ENCODE data around the gene XCL2. TPM values are rescaled to one million over a fixed set of nuclear protein-coding genes. Genes with fewer than 3 reads are reported as not detected.

Gene XCL2
- total RNA-seq, 1 experiment from 2014 or later: not detected

DNA sequence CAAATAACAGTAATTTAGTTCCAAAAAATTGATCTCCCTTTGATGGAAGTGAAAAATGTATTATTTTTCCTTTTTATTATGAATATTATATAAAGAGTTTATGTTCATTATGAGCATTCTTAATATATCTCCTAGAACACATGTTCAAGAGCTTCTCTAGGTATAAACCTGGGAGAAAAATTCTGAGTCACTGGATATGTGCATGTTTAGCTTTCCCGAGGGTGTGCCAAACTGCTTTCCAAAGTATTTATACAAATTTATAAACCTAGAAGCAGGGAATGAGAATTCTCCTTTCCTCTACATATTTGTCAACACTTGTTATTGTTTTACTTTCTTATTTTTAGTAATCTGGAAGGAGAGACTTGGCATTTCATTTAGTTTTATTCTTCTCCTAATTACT, 25.0 kb downstream of the XCL2 start (continued):
- TF ChIP-seq ZFX (IDR thresholded peaks at IDR 0.05) (no peak), ELF1 (IDR thresholded peaks at IDR 0.05; ENCODE audit: borderline replicate concordance, low read depth) (no peak)

DNA sequence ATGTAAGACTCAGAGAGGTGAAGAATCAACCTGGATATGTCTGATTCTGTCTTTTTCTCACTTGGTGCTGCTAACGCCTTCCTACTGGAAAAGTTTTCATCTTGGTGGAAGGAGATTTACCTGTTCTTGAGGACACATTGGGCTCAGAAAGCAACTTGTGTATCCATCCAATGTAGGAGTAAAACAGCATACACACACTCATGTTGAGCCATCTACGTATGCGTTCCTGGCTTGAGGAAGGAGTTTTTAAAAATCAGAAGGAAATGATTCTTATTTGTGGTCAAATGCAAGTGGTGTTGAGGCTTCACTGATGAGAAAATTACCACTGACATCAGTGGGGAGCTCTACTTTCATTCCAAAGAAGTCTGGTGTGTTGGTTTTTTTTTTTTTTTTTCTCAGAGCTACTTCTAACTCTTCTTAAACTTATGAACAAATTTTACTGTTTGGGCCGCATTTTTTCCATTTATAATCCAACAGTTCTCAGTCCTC, 25.6 kb downstream of the XCL2 start:
- ChIA-PET RAD21 (ENCODE audit: low non-redundant PET in 1 of 2, low total read pairs in 2 of 2, uncharacterized antibody in 2 of 2, unreplicated experiment in 2 of 2) (no interaction called here), POLR2A (no interaction called here)
- no TSS peak for BruUV-seq (replicated peaks)

More for the DNA sequence above, 25.6 kb downstream of the XCL2 start:
- intact Hi-C loops (cut with micrococcal nuclease): no loop called here
- H3K36me3 ChIP-seq (ENCODE audit: control insufficient read depth in 1 of 2, insufficient read depth in 2 of 2, low read length in 2 of 2): no peaks in the 10 kb centered on the region
- DNase-seq (ENCODE audit: low read depth, low spot score) (no peak), ATAC-seq (no peak)
- H3K4me3 ChIP-seq (replicated peaks in 1 of 2; ENCODE audit: low read depth in 1 of 2, low read length in 2 of 2): no peak overlapping the region
- H3K27ac ChIP-seq (ENCODE audit: low read depth, low read length): no peak overlapping the region
- CTCF ChIA-PET: no interaction called here
- no peaks in the 10 kb centered on the region for H3K27me3 ChIP-seq (ENCODE audit: insufficient read depth, low read length)
- no peaks in the 10 kb centered on the region for H3K4me1 ChIP-seq (ENCODE audit: control insufficient read depth in 1 of 2, insufficient read depth in 2 of 2, low read length in 2 of 2)
- no peak for TF ChIP-seq ATF3 (IDR thresholded peaks at IDR 0.05)
- no peak for TF ChIP-seq SP1 (IDR thresholded peaks at IDR 0.05; ENCODE audit: low read depth)
- TF ChIP-seq CTCF (IDR thresholded peaks at IDR 0.05 in 2 of 3, conservative IDR thresholded peaks at IDR 0.05 in 1 of 3; ENCODE audit: borderline replicate concordance in 1 of 3, insufficient read depth in 1 of 3, low read depth in 2 of 3, low read length in 2 of 3): no peak
- TF ChIP-seq ZNF274 (IDR thresholded peaks at IDR 0.05; ENCODE audit: low read depth, low read length): no peak
- TF ChIP-seq CBX3 (IDR thresholded peaks at IDR 0.05; ENCODE audit: low read depth): no peak
- TF ChIP-seq EZH2 (IDR thresholded peaks at IDR 0.05): no peak
- no peaks in the 10 kb centered on the region for H4K20me1 ChIP-seq (ENCODE audit: insufficient read depth)
- H3K9me3 ChIP-seq (ENCODE audit: control insufficient read depth in 1 of 2, insufficient read depth in 1 of 2, low read depth in 1 of 2, low read length in 2 of 2): no peaks in the 10 kb centered on the region
- H2AFZ ChIP-seq (ENCODE audit: low read depth, low read length, poor library complexity, severe bottlenecking): no peak overlapping the region
- no peaks in the 10 kb centered on the region for H3K79me2 ChIP-seq (ENCODE audit: insufficient read depth, low read length)
- H3K4me2 ChIP-seq (ENCODE audit: low read length): no peak overlapping the region
- H3K9me2 ChIP-seq (ENCODE audit: insufficient read depth): no peaks in the 10 kb centered on the region
- no peak overlapping the region for H3K9ac ChIP-seq (ENCODE audit: low read length)

Data from HCT116 (cell line).